ENCODE measurements around the gene FBLN5. TPM values are rescaled to one million over a fixed set of nuclear protein-coding genes. Genes with fewer than 3 reads are reported as not detected.
"Not testable (repeated sequence)": the region's sequence is repeated elsewhere in the genome, so short reads cannot be mapped to it uniquely, and the experiment has no call there.

The FBLN5 gene
- total and polyA plus RNA-seq, 5 donors from 2014 or later = 3.0 to 21.9 (median 20.9) TPM

DNA sequence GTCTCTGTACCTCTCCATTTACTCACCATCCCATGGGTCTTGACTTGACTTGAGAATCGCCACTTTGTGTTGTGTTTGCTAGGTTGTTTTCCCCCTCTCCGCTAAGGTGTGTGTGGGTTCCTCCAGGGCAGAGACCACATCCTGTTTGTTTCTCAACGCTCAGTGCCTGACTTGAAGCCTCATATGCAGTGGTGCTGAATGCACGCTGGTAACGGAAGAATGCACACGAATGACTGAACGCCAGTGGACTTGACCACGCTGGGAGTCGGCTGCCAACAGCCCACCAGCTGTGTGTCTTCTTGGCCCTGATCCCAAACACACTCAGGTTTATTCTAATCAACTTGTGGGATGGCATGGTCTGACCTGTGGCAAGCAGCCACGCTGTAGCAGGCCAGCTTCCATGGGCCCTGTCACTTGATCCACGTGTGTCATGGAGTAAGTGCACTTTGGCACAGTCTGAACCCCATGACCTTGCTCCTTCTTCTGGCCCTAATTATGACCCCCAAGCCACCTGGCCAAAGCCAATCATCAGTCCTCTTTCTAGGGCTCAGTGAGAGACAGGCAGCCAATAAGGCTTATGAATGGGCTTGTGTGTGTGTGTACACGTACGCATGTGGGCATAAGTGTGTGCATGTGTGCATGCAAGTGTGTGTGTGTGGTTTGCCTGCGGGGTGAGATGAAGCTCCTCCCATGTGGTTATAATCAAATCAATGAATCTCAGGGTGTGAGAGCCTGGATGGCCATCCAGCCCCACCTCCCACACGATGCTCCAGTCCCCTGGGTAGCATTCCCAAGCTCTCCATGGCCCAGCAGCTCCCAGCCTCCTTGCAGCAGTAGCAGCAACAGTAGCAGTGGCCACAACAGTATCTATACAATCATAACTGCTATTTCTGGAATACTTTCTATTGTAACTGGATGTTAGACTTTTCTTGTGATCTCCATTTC is 73.8 kb downstream of the FBLN5 start:
- H3K27ac Mint-ChIP-seq = peak overlapping the region; percentile 90 to 100 (median 97)
- peaks cover 3% of the 10 kb centered on the region for H3K36me3 Mint-ChIP-seq
- peaks cover 27 to 99% (median 49%) of the 10 kb centered on the region in 4 donors for H3K4me1 Mint-ChIP-seq
- ATAC-seq (ENCODE audit: low read depth in 2 of 2) (peak; percentile 66 to 69), DNase-seq (peak; percentile 55 to 95 (median 84))
- H3K4me3 ChIP-seq (ENCODE audit: low read depth, low read length) = peak overlapping the region; percentile 89
- no peaks in the 10 kb centered on the region for H3K9me3 Mint-ChIP-seq
- H3K4me3 Mint-ChIP-seq = peak overlapping the region; percentile 79 to 90 (median 86)
- H3K27ac ChIP-seq (ENCODE audit: insufficient read depth, low read length, poor library complexity, severe bottlenecking) = peak overlapping the region; percentile 92
- H3K36me3 ChIP-seq (ENCODE audit: control insufficient read depth, insufficient read depth, low read length) = no peaks in the 10 kb centered on the region
- no peaks in the 10 kb centered on the region for H3K27me3 Mint-ChIP-seq
- H3K9me3 ChIP-seq (ENCODE audit: control insufficient read depth in 2 of 2, low read length in 2 of 2) = no peaks in the 10 kb centered on the region
- no peaks in the 10 kb centered on the region for H3K27me3 ChIP-seq (ENCODE audit: control insufficient read depth, insufficient read depth, low read length)
- peaks cover 78% of the 10 kb centered on the region for H3K4me1 ChIP-seq (ENCODE audit: control insufficient read depth, insufficient read depth, low read length, poor library complexity, severe bottlenecking)

- peaks cover 87% of the 10 kb centered on the region for H3K4me1 ChIP-seq (ENCODE audit: control insufficient read depth, insufficient read depth, low read length, poor library complexity, severe bottlenecking)
- no peaks in the 10 kb centered on the region for H3K9me3 Mint-ChIP-seq
- H3K4me3 ChIP-seq (ENCODE audit: low read depth, low read length) = peak overlapping the region; percentile 89
- H3K4me3 Mint-ChIP-seq = peak overlapping the region; percentile 79 to 90 (median 86)
- DNase-seq = peak; percentile 31 to 74 (median 60)
- no peaks in the 10 kb centered on the region for H3K9me3 ChIP-seq (ENCODE audit: control insufficient read depth in 2 of 2, low read length in 2 of 2)
- H3K27me3 Mint-ChIP-seq = no peaks in the 10 kb centered on the region
- no peaks in the 10 kb centered on the region for H3K36me3 ChIP-seq (ENCODE audit: control insufficient read depth, insufficient read depth, low read length)
- no peaks in the 10 kb centered on the region for H3K27me3 ChIP-seq (ENCODE audit: control insufficient read depth, insufficient read depth, low read length)
- H3K4me1 Mint-ChIP-seq = peaks cover 27 to 100% (median 48%) of the 10 kb centered on the region in 4 donors
- peaks cover 3% of the 10 kb centered on the region for H3K36me3 Mint-ChIP-seq
- peak overlapping the region; percentile 92 for H3K27ac ChIP-seq (ENCODE audit: insufficient read depth, low read length, poor library complexity, severe bottlenecking)
- peak overlapping the region; percentile 90 to 100 (median 97) for H3K27ac Mint-ChIP-seq
- peak in 1 of 2 donors; percentile 13 for ATAC-seq (ENCODE audit: low read depth in 2 of 2)
Measured at GRCh38 chr14:91872517-91873470, 74.7 kb downstream of the FBLN5 start.

DNA sequence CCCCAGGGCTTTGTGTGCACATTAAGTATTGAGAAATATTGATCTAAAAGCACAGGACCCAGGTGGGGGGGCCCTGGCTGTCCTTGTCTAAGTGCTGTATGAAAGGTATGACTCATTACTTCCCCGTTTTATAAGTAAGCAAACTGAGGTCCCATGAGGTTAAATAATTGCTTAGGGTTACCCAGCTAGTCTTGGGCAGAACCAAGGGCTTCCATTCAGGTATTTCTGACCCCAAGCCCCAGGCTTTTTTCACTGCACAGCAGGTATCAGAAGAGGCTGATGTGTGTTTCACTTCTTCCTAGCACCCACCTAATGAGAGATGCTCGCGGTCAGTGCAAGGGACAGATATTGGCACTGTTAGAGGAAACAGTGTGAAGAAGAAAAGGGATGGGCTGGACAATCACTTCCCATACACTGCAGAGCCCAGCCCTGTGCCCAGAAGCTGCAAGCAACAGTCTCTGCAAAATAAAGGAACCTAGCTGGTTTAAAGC is 75.4 kb downstream of the FBLN5 start:
- Mint-ChIP-seq H3K27ac (peak overlapping the region; percentile 90 to 100 (median 97)), H3K27me3 (no peaks in the 10 kb centered on the region), H3K36me3 (peaks cover 3% of the 10 kb centered on the region), H3K4me3 (peak overlapping the region; percentile 79 to 90 (median 86)), H3K9me3 (no peaks in the 10 kb centered on the region), H3K4me1 (peaks cover 27 to 100% (median 56%) of the 10 kb centered on the region in 4 donors)
- Histone ChIP-seq H3K27me3 (ENCODE audit: control insufficient read depth, insufficient read depth, low read length) (no peaks in the 10 kb centered on the region), H3K4me3 (ENCODE audit: low read depth, low read length) (peak overlapping the region; percentile 89), H3K9me3 (ENCODE audit: control insufficient read depth in 2 of 2, low read length in 2 of 2) (no peaks in the 10 kb centered on the region), H3K4me1 (ENCODE audit: control insufficient read depth, insufficient read depth, low read length, poor library complexity, severe bottlenecking) (peaks cover 93% of the 10 kb centered on the region), H3K36me3 (ENCODE audit: control insufficient read depth, insufficient read depth, low read length) (no peaks in the 10 kb centered on the region), H3K27ac (ENCODE audit: insufficient read depth, low read length, poor library complexity, severe bottlenecking) (peak overlapping the region; percentile 92)
- peak in 1 of 2 donors; percentile 7 for ATAC-seq (ENCODE audit: low read depth in 2 of 2)
- peak in 2 of 3 donors; percentile 27 to 72 for DNase-seq

GRCh38 chr14:91871401-91871800 is 76.1 kb downstream of the FBLN5 start:
- Histone ChIP-seq H3K4me3 (ENCODE audit: low read depth, low read length) (peak overlapping the region; percentile 89), H3K27ac (ENCODE audit: insufficient read depth, low read length, poor library complexity, severe bottlenecking) (peak overlapping the region; percentile 92), H3K4me1 (ENCODE audit: control insufficient read depth, insufficient read depth, low read length, poor library complexity, severe bottlenecking) (peaks cover 96% of the 10 kb centered on the region)
- Mint-ChIP-seq H3K4me1 (peaks cover 27 to 100% (median 61%) of the 10 kb centered on the region in 4 donors), H3K27ac (peak overlapping the region; percentile 90 to 100 (median 97)), H3K4me3 (peak overlapping the region; percentile 79 to 90 (median 86))
- H3K27me3 ChIP-seq (ENCODE audit: control insufficient read depth, insufficient read depth, low read length); H3K36me3 Mint-ChIP-seq; H3K36me3 ChIP-seq (ENCODE audit: control insufficient read depth, insufficient read depth, low read length); H3K9me3 Mint-ChIP-seq; H3K9me3 ChIP-seq (ENCODE audit: control insufficient read depth in 2 of 2, low read length in 2 of 2); DNase-seq; ATAC-seq (ENCODE audit: low read depth in 2 of 2); H3K27me3 Mint-ChIP-seq: not testable (repeated sequence)

- peaks cover 8% of the 10 kb centered on the region for H3K36me3 Mint-ChIP-seq
- H3K4me3 Mint-ChIP-seq = peak overlapping the region; percentile 80 to 93 (median 89)
- H3K27ac Mint-ChIP-seq = peak overlapping the region; percentile 97 to 100 (median 98)
- Histone ChIP-seq H3K4me3 (ENCODE audit: low read depth, low read length) (peak overlapping the region; percentile 63), H3K9me3 (ENCODE audit: control insufficient read depth in 2 of 2, low read length in 2 of 2) (no peaks in the 10 kb centered on the region), H3K4me1 (ENCODE audit: control insufficient read depth, insufficient read depth, low read length, poor library complexity, severe bottlenecking) (peaks cover 98% of the 10 kb centered on the region), H3K27me3 (ENCODE audit: control insufficient read depth, insufficient read depth, low read length) (no peaks in the 10 kb centered on the region), H3K27ac (ENCODE audit: insufficient read depth, low read length, poor library complexity, severe bottlenecking) (peak overlapping the region; percentile 92), H3K36me3 (ENCODE audit: control insufficient read depth, insufficient read depth, low read length) (no peaks in the 10 kb centered on the region)
- H3K27me3 Mint-ChIP-seq = no peaks in the 10 kb centered on the region
- DNase-seq = no peak
- H3K9me3 Mint-ChIP-seq = no peaks in the 10 kb centered on the region
- peaks cover 32 to 100% (median 65%) of the 10 kb centered on the region in 4 donors for H3K4me1 Mint-ChIP-seq
- no peak for ATAC-seq (ENCODE audit: low read depth in 2 of 2)
Measured at GRCh38 chr14:91870890-91871289, 76.6 kb downstream of the FBLN5 start.

DNA sequence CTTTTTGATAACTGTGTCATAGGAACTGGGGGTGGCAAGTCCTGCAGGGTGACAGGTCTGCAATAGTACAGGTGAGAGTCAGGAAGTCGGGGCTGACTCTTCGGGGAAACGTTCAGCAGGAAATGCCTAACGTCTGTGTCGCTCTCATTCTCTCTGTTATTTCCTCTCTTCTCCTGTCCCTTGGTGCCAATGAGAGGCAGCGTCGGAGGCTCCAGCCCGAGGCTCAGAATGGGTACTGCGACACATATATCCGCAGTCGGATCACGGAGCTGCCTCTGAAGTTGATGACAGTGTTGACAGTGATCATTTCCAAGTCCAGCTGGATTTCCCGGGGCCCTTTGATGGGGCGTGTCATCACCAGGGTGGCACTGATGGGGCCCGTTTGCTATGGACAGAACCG is 77.5 kb downstream of the FBLN5 start:
- Histone ChIP-seq H3K4me1 (ENCODE audit: control insufficient read depth, insufficient read depth, low read length, poor library complexity, severe bottlenecking) (peaks cover 98% of the 10 kb centered on the region), H3K4me3 (ENCODE audit: low read depth, low read length) (peak overlapping the region; percentile 63)
- H3K27me3 Mint-ChIP-seq = no peaks in the 10 kb centered on the region

GRCh38 chr14:91869556-91869955 is 77.9 kb downstream of the FBLN5 start:
- peak overlapping the region; percentile 63 for H3K4me3 ChIP-seq (ENCODE audit: low read depth, low read length)
- H3K9me3 ChIP-seq (ENCODE audit: control insufficient read depth in 2 of 2, low read length in 2 of 2) = no peaks in the 10 kb centered on the region
- H3K36me3 Mint-ChIP-seq = peaks cover 9% of the 10 kb centered on the region
- peak overlapping the region; percentile 80 to 93 (median 89) for H3K4me3 Mint-ChIP-seq
- no peaks in the 10 kb centered on the region for H3K27me3 ChIP-seq (ENCODE audit: control insufficient read depth, insufficient read depth, low read length)
- no peak for DNase-seq
- no peaks in the 10 kb centered on the region for H3K27me3 Mint-ChIP-seq
- H3K9me3 Mint-ChIP-seq = no peaks in the 10 kb centered on the region
- peak overlapping the region; percentile 92 for H3K27ac ChIP-seq (ENCODE audit: insufficient read depth, low read length, poor library complexity, severe bottlenecking)
- H3K27ac Mint-ChIP-seq = peak overlapping the region; percentile 97 to 100 (median 98)
- H3K4me1 ChIP-seq (ENCODE audit: control insufficient read depth, insufficient read depth, low read length, poor library complexity, severe bottlenecking) = peaks cover 96% of the 10 kb centered on the region
- no peak for ATAC-seq (ENCODE audit: low read depth in 2 of 2)
- H3K4me1 Mint-ChIP-seq = peaks cover 33 to 94% (median 66%) of the 10 kb centered on the region in 4 donors
- H3K36me3 ChIP-seq (ENCODE audit: control insufficient read depth, insufficient read depth, low read length) = no peaks in the 10 kb centered on the region

More for the DNA sequence above, 77.5 kb downstream of the FBLN5 start:
- peaks cover 9% of the 10 kb centered on the region for H3K36me3 Mint-ChIP-seq
- H3K9me3 Mint-ChIP-seq = no peaks in the 10 kb centered on the region
- peaks cover 33 to 94% (median 66%) of the 10 kb centered on the region in 4 donors for H3K4me1 Mint-ChIP-seq
- DNase-seq (peak; percentile 55 to 94 (median 82)), ATAC-seq (ENCODE audit: low read depth in 2 of 2) (peak; percentile 80 to 81)
- H3K36me3 ChIP-seq (ENCODE audit: control insufficient read depth, insufficient read depth, low read length) = no peaks in the 10 kb centered on the region
- no peaks in the 10 kb centered on the region for H3K27me3 ChIP-seq (ENCODE audit: control insufficient read depth, insufficient read depth, low read length)
- peak overlapping the region; percentile 97 to 100 (median 98) for H3K27ac Mint-ChIP-seq
- H3K4me3 Mint-ChIP-seq = peak overlapping the region; percentile 80 to 93 (median 89)
- H3K9me3 ChIP-seq (ENCODE audit: control insufficient read depth in 2 of 2, low read length in 2 of 2) = no peaks in the 10 kb centered on the region
- peak overlapping the region; percentile 92 for H3K27ac ChIP-seq (ENCODE audit: insufficient read depth, low read length, poor library complexity, severe bottlenecking)

Measured in CD4-positive, CD25-positive, alpha-beta regulatory T cell (primary cell).